IMR-90 (cell line): ENCODE data around the gene UBE3A.

Experiments used
- BHLHE40 ChIP-seq: fragments of 150-350 bp; IDR thresholded peaks from 2 replicates; pipeline ENCODE4 v1.6.1; 2016; ENCODE audit warnings: mild to moderate bottlenecking, low read depth, low read length
- POLR2A ChIP-seq: IDR thresholded peaks from 2 replicates; pipeline ENCODE4 v1.6.1; 2012; ENCODE audit warnings: mild to moderate bottlenecking, low read depth, low read length
- RCOR1 ChIP-seq: IDR thresholded peaks from 2 replicates; pipeline ENCODE4 v1.6.1; 2012; ENCODE audit warnings: mild to moderate bottlenecking, low read length, improper control_type of control experiment; ENCODE audit not compliant: insufficient replicate concordance
- RFX5 ChIP-seq: IDR thresholded peaks from 2 replicates; pipeline ENCODE4 v1.8.0; 2012; ENCODE audit warnings: low read depth, mild to moderate bottlenecking, low read length, moderate library complexity
- TF ChIP-seq, protein P1 (sequence below): conservative IDR thresholded peaks from 2 replicates; pipeline ENCODE4 v1.5.1; 2012; ENCODE audit warnings: mild to moderate bottlenecking, low read depth, low read length, improper control_type of control experiment
- TF ChIP-seq, protein P2 (sequence below): fragments of 150-350 bp; IDR thresholded peaks from 2 replicates; pipeline ENCODE4 v1.6.1; 2017; ENCODE audit warnings: mild to moderate bottlenecking, antibody characterized with exemption, low read length, low read depth

DNA sequence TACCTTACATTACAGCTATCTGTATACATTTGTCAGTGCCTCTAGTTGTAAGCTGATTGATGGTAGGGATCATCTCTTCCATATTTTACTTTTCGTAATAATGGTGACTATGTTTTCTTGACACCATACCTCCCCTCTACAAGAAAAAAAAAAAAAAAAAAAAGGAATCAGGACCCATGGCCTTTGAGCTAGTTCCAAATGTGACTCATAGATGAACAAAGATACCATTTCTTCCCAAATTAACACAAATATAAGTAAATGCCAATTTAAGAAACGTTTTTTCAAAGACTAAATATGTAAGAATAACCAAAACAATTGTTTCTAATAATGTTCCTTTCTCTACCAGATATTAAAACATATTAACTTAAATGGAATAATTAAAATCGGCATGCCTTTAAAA is 23.1 kb downstream of the UBE3A start:
- TF ChIP-seq, protein P1, sequence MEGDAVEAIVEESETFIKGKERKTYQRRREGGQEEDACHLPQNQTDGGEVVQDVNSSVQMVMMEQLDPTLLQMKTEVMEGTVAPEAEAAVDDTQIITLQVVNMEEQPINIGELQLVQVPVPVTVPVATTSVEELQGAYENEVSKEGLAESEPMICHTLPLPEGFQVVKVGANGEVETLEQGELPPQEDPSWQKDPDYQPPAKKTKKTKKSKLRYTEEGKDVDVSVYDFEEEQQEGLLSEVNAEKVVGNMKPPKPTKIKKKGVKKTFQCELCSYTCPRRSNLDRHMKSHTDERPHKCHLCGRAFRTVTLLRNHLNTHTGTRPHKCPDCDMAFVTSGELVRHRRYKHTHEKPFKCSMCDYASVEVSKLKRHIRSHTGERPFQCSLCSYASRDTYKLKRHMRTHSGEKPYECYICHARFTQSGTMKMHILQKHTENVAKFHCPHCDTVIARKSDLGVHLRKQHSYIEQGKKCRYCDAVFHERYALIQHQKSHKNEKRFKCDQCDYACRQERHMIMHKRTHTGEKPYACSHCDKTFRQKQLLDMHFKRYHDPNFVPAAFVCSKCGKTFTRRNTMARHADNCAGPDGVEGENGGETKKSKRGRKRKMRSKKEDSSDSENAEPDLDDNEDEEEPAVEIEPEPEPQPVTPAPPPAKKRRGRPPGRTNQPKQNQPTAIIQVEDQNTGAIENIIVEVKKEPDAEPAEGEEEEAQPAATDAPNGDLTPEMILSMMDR = no peak
- TF ChIP-seq POLR2A (no peak), BHLHE40 (no peak), RCOR1 (no peak), RFX5 (no peak)
- TF ChIP-seq, protein P2, sequence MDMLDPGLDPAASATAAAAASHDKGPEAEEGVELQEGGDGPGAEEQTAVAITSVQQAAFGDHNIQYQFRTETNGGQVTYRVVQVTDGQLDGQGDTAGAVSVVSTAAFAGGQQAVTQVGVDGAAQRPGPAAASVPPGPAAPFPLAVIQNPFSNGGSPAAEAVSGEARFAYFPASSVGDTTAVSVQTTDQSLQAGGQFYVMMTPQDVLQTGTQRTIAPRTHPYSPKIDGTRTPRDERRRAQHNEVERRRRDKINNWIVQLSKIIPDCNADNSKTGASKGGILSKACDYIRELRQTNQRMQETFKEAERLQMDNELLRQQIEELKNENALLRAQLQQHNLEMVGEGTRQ = no peak
